ENCODE results near the gene RERE.

Gene RERE

DNA sequence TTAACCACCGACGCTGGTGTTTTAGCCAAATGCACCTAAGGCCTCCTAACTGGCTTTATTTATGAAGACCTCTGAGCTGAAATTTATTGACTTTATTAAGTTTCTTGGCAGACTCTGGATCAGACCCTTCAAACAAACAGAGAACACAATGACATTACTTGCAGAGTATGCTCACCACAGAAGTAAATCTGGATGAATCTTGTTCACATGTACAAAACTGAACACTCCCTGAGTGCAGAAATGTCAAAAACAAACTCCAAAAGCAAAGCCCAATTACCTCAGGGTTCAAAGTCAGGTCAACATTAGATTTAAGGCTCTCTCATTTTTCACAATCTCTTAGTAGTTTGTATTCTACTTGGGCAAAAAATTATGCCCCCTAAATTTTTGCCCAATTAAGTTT lies 280.9 kb downstream of the RERE start:
- in situ Hi-C loops (cut with HindIII; ENCODE audit: low pct_unique_long_range_greater_than_20kb, low sequenced_read_pairs), result no loop called here
- no peak for TF ChIP-seq JUND (IDR thresholded peaks at IDR 0.05; ENCODE audit: low read depth)
- no peak for DNase-seq (ENCODE audit: low read depth in 1 of 2, low spot score in 1 of 2)

DNA sequence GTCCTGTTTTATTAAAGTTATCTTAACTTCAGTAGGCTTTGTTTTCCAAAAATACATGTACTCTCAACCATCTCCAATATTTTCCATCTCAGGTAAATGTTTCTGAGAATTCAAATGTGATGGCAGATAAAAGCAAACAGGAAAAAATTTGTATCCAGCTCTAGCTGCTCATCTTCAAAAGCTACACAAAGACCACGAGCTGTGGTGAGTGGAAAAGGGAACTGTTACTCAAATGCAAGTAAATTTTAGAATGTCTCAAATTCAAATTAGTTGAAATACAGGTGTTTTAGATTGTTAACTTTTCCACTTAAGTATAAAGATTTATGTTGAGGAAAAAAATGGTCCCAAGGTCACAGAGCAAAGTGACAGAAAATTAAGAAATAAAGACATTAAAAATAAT lies 283.5 kb downstream of the RERE start:
- in situ Hi-C loops (cut with HindIII; ENCODE audit: low pct_unique_long_range_greater_than_20kb, low sequenced_read_pairs), result no loop called here

DNA sequence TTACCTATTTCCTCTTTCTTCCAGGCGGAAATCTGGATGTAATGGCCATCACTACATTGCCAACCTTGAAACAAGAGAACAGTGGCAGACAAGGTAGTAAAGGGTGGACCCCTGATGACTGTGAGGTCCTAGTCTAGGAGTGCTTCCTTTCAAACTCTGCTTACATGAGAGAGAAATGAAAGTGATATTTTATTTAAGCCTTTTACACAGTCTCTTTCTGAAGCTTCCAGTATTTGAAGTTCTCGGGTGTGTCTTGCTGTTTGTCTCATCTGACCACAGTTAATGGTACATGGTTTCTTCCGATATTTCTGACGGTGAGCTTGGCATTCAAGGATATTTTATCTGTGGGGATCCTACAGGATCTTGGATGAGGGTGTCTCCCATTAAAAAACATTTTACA lies 284.3 kb downstream of the RERE start:
- no peak for TF ChIP-seq JUND (IDR thresholded peaks at IDR 0.05; ENCODE audit: low read depth)
- no peak for DNase-seq (ENCODE audit: low read depth in 1 of 2, low spot score in 1 of 2)
- in situ Hi-C loops (cut with HindIII; ENCODE audit: low pct_unique_long_range_greater_than_20kb, low sequenced_read_pairs), result no loop called here

More for the DNA sequence above, 283.5 kb downstream of the RERE start:
- TF ChIP-seq JUND (IDR thresholded peaks at IDR 0.05; ENCODE audit: low read depth), result no peak
- DNase-seq (ENCODE audit: low read depth in 1 of 2, low spot score in 1 of 2), result no peak

DNA sequence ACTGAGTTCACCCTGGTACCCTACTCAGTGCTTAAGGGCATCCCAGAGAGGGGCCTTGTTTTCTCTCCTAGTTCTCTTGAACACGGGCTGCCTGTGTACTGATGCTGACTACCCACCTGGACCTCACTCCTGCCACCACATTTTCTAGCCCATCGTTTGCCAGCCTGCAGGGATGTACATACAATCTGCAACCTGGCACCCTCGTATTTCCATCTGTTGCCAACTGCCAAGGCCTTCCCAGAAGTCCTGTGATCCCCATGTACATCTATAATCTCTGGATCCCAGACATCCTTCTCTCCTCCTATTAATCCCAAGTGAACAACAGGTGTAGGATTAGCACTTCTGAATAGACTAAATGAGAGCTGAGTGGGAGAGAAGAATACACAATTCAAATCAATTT lies 287.5 kb downstream of the RERE start:
- in situ Hi-C loops (cut with HindIII; ENCODE audit: low pct_unique_long_range_greater_than_20kb, low sequenced_read_pairs), result no loop called here
- TF ChIP-seq JUND (IDR thresholded peaks at IDR 0.05; ENCODE audit: low read depth), result no peak

DNA sequence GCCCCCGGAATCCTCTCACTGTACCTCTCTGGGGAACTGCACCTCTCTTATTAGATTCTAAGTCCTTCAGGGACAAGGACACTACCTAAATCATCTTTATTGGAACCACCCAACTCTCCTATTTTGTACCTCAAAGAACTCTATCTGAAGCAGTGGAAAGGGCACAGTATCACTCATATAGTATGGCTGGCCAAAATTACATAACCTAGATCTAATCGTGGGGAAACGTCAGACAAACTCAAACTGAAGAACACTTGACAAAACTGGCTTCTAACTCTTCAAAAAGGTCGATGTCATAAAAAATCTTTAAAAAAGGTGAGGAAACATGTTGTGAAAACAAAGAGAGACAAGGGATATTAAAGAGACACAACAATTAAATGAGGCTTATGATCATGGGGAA lies 289.5 kb downstream of the RERE start:
- TF ChIP-seq JUND (IDR thresholded peaks at IDR 0.05; ENCODE audit: low read depth), result no peak
- in situ Hi-C loops (cut with HindIII; ENCODE audit: low pct_unique_long_range_greater_than_20kb, low sequenced_read_pairs), result no loop called here

More for the DNA sequence above, 287.5 kb downstream of the RERE start:
- DNase-seq (ENCODE audit: low read depth in 1 of 2, low spot score in 1 of 2), result no peak

DNA sequence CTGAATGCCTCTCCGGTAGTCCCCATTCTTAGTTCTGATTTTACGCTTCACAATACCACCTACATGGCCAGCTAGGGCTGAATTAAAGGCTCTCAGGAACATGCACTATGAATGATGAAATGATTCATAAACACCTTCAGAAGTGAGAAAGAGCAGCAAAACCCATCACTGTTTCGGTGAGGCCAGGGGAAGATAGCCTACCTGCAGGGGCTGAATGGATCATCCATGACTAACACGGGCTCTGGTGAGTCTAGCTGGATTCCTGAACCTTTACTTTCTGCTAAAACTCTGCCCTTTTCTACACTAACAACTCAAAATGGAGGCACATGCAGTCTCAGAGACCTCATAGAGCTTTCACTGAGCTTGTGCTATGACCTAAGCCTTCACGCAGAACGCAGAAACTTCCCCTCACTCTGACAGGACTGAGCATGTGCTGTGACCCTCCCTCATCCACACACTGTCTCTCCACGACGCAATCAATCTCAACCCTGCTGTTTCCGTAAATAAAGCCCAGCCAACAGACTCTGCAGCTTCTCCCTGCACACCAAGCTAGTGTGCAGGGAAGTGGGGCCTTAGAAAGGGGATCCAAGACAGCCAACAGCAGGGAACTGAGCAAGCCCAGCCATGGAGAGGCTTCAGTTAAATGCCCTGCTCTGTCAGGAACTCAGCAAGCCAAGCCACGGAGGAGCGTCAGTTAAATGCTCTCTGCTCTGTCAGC lies 291.7 kb downstream of the RERE start:
- TF ChIP-seq JUND (IDR thresholded peaks at IDR 0.05; ENCODE audit: low read depth), result no peak
- in situ Hi-C loops (cut with HindIII; ENCODE audit: low pct_unique_long_range_greater_than_20kb, low sequenced_read_pairs), result no loop called here
- peak in 1 of 2 experiments; percentile 88 for DNase-seq (ENCODE audit: low read depth in 1 of 2, low spot score in 1 of 2)

More for the DNA sequence above, 289.5 kb downstream of the RERE start:
- no peak for DNase-seq (ENCODE audit: low read depth in 1 of 2, low spot score in 1 of 2)

DNA sequence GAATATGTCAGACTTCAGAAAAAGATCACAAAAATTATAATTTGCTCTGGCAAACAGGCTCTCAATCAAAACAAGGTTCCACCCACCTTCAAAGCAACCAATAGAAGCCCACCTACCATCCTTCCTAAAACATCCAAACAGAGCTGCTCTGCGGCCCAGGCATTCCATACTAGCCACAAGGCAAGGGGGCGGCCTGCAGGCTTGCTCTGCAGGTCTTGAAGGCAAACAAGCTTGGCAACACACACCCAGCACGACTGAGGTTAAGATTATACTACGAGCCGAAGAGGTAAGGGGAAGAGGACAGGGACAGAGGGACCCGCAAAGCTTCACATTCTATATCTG lies 292.3 kb downstream of the RERE start:
- no peak for TF ChIP-seq JUND (IDR thresholded peaks at IDR 0.05; ENCODE audit: low read depth)
- DNase-seq (ENCODE audit: low read depth in 1 of 2, low spot score in 1 of 2), result peak in 1 of 2 experiments; percentile 62
- in situ Hi-C loops (cut with HindIII; ENCODE audit: low pct_unique_long_range_greater_than_20kb, low sequenced_read_pairs), result no loop called here

DNA sequence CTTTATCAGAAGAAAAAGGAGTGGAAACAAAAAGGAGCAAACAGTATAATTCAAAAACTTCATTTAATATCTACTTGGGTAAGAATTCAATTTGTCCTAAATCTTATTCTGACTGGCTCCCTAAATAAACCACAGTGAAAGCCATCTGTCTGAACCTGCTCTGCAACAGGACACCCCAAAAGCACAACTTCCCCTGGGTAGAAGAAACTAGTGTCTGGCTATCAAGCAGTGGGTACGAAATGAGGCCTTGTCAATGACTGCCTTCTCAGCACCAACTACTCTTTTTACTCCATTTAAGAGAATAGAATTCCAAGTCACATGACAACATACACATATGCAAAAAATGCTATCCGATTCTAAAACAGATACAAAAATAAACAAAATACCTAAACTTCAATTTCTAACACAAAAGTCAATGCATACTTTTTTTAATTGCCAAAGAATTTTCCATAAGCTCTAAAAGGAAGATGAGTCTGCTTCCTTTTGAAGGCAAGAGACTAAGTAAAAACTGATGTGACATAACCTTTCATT lies 292.7 kb downstream of the RERE start:
- DNase-seq (ENCODE audit: low read depth in 1 of 2, low spot score in 1 of 2), result no peak
- no peak for TF ChIP-seq JUND (IDR thresholded peaks at IDR 0.05; ENCODE audit: low read depth)
- in situ Hi-C loops (cut with HindIII; ENCODE audit: low pct_unique_long_range_greater_than_20kb, low sequenced_read_pairs), result no loop called here

DNA sequence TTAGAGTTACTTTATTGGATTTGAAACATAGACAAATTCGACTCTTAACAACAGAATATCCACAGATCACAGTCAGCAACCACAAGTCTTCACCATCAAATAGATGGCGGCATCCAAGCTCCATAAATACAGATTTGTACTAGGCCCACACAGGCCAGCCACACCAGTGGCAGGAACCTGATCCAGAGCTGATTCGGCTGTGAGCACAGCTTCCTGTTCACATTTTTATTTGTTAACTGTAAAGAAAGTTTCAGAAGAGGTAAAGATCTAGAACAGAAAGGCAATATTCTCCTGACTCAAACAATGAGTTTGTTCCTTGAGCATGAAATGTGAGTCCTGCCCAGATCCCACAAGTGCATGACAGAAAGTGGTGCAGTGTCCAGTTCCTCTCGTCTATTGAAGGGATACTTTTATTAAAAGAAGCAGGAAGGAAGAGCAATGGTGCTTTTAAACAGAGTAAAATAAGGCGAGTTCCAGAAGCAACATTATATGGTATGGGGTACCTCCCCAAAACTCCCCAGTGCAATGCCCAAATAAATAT lies 293.7 kb downstream of the RERE start:
- in situ Hi-C loops (cut with HindIII; ENCODE audit: low pct_unique_long_range_greater_than_20kb, low sequenced_read_pairs), result no loop called here
- DNase-seq (ENCODE audit: low read depth in 1 of 2, low spot score in 1 of 2), result no peak
- no peak for TF ChIP-seq JUND (IDR thresholded peaks at IDR 0.05; ENCODE audit: low read depth)

DNA sequence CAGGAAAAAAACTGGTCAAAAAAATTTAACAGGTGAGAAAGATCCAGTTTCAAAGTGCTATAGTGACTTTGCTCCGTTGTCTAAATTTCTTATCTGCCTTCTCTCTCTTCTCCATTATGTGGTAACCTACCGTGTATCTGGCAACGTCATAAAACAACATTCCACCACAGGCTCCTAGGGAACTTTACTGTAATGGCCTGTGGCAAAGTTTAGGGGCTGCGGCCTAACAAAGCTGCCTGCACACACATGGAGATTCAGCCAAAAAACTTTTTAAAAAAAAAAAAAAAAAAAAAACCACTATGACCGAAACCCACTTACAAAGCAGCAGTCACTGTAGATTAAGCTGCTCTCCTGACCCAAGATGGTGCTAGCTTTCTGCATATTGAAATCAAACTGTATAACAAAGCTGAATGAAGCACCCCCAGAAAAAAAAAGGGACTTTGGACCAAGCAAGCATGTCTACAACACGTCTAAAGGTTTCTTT lies 296.9 kb downstream of the RERE start:
- no peak for TF ChIP-seq JUND (IDR thresholded peaks at IDR 0.05; ENCODE audit: low read depth)
- DNase-seq (ENCODE audit: low read depth in 1 of 2, low spot score in 1 of 2), result no peak
- in situ Hi-C loops (cut with HindIII; ENCODE audit: low pct_unique_long_range_greater_than_20kb, low sequenced_read_pairs), result no loop called here

DNA sequence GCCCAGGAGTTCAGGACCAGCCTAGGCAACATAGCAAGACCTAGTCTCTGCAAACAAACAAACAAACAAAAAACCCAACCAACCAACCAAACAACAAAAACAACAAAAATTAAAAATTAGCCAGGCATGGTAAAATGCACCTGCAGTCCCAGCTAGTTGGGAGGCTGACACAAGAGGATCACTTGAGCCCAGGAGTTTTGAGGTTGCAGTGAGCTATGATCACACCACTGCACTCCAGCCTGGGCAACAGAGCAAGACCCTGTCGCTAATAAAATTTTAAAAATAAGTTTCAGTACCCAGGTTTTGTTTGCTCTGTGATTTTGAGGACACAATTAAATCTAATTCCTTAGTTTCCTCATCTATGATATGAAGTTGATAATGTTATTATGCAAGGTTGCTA lies 298.3 kb downstream of the RERE start:
- in situ Hi-C loops (cut with HindIII; ENCODE audit: low pct_unique_long_range_greater_than_20kb, low sequenced_read_pairs), result no loop called here
- no peak for TF ChIP-seq JUND (IDR thresholded peaks at IDR 0.05; ENCODE audit: low read depth)
- no peak for DNase-seq (ENCODE audit: low read depth in 1 of 2, low spot score in 1 of 2)

DNA sequence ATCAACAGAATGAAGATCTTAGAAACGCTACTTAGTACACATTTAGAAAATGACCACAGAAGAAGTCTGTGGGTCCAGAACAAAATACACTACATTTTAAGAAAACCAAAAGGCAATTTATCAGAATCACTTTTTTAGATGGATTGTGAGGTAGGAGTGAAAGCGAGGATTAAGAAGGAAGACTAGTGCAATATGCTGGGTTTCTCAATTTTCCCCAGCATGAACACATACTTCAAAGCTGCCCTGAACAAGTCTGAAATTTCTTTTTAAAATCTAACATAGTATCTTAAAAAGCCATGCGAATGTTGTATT lies 299.0 kb downstream of the RERE start:
- in situ Hi-C loops (cut with HindIII; ENCODE audit: low pct_unique_long_range_greater_than_20kb, low sequenced_read_pairs), result no loop called here
- TF ChIP-seq JUND (IDR thresholded peaks at IDR 0.05; ENCODE audit: low read depth), result no peak
- DNase-seq (ENCODE audit: low read depth in 1 of 2, low spot score in 1 of 2), result no peak

DNA sequence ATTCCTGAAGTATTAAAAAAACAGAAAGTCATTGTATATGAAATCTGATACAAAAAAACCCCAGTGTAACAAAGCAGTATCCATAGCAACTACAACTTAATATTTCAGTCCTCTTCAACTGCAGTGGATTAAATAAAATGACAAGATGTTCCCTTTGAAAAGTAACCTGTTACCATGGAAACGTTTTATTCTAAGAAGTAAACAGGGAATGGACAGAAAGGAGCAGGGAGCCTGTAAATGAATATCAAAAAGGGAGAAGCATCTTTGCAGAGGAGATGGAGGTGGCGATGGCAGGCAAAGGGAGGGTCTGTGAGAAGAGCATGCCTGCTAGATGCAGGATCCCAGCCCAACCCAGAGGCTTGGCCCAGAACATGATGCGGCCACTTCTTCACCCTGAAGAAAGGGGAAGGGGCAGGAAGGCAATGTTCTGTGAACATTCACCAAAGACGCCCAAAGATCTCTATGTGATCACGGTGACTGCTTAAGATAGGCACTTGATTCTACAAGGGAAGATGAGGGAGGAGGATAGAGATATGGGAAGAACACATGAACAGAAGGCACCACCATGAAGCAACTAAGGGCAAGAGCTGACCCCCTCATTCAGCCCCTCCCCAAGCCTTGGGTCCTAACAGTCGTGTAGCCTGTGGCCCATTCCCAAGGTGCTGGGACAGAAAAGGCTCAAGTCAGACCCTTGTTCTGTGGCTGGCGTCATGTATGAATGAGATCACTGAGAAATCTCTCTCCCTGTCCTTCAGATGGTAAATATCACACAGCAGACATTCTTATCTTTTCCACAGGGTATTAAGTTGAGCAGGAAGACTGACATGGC lies 299.6 kb downstream of the RERE start:
- no peak for DNase-seq (ENCODE audit: low read depth in 1 of 2, low spot score in 1 of 2)
- no peak for TF ChIP-seq JUND (IDR thresholded peaks at IDR 0.05; ENCODE audit: low read depth)
- in situ Hi-C loops (cut with HindIII; ENCODE audit: low pct_unique_long_range_greater_than_20kb, low sequenced_read_pairs), result no loop called here
